HG02981 (cell line): ENCODE measurements around the gene THOC5.

ENCODE experiments used
- ATAC-seq: cut with Tn5 transposase; IDR thresholded peaks from one replicate; pipeline ENCODE4 v1.9.1; 2021; ENCODE audit warnings: mild to moderate bottlenecking, moderate library complexity; ENCODE audit not compliant: unreplicated experiment

Gene THOC5

GRCh38 chr22:29478326-29479276 lies 75.0 kb downstream of the THOC5 start:
- ATAC-seq: no peak

GRCh38 chr22:29477723-29478318 lies 75.7 kb downstream of the THOC5 start:
- no peak for ATAC-seq

GRCh38 chr22:29476116-29476515 lies 77.4 kb downstream of the THOC5 start:
- no peak for ATAC-seq

- ATAC-seq: no peak
These were observed 78.0 kb downstream of the THOC5 start for GRCh38 chr22:29475550-29475949.

GRCh38 chr22:29473001-29473400 lies 80.6 kb downstream of the THOC5 start:
- no peak for ATAC-seq

- ATAC-seq: no peak
These were observed 83.2 kb downstream of the THOC5 start for GRCh38 chr22:29470159-29470855.

GRCh38 chr22:29469755-29470154 lies 83.8 kb downstream of the THOC5 start:
- ATAC-seq: no peak

GRCh38 chr22:29464581-29464980 lies 89.0 kb downstream of the THOC5 start:
- ATAC-seq: no peak

DNA sequence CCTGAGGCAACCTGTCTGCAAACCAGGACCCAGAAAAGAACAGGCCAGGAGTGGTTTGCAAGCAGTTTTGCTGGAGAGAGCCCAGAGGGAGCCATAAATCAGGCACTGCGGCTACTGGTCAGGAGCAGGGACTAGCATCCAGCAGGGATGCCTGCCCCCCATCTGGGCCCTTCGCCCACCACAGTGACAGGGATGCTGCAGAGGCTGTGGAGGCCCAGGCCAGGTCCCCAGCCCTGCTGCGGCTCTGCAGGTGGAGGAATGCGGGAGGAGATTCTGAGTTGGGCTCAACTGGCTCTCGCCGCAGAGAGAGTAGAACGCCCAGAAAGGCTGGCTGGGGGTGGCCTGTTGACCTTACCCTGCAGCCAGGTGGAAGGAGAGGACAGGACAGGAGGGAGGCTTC lies 89.9 kb downstream of the THOC5 start:
- no peak for ATAC-seq

GRCh38 chr22:29461263-29461662 lies 92.3 kb downstream of the THOC5 start:
- ATAC-seq: no peak

GRCh38 chr22:29459773-29460172 lies 93.8 kb downstream of the THOC5 start:
- ATAC-seq: no peak

DNA sequence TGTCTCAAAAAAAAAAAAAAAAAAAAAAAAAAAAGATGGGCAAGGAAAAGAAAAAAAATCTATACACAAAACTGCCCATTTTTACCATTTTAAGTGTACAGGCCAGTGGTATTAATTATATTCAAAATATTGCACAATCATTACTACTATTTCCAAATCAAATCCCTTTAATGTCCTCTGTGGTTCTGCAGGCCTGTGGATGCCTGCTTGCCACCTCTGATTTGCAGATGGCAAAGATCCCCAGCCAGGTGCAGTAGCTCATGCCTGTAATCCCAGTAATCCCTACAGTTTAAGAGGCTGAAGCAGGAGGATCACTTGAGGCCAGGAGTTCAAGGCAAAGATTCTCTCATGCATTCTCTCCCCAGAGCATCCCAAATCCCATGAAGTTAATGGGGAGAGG lies 95.0 kb downstream of the THOC5 start:
- ATAC-seq: no peak

DNA sequence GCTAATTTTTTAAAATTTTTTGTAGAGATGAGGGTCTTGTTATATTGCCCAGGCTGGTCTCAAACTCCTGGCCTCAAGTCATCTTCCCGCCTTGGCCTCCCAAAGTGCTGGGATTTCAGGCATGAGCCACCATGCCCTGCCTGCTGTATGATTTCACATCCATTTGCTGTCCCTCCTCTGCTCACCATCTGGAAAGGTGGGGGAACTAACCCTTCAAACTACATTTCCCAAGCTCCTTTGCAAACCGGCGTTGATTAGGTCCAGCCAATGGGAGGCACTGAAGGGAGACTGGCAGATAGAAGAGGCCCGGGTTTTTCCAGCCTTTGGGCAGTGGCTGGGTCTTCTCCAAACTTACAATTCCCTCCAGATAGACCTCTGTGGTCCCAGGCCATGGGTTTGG lies 95.8 kb downstream of the THOC5 start:
- no peak for ATAC-seq

DNA sequence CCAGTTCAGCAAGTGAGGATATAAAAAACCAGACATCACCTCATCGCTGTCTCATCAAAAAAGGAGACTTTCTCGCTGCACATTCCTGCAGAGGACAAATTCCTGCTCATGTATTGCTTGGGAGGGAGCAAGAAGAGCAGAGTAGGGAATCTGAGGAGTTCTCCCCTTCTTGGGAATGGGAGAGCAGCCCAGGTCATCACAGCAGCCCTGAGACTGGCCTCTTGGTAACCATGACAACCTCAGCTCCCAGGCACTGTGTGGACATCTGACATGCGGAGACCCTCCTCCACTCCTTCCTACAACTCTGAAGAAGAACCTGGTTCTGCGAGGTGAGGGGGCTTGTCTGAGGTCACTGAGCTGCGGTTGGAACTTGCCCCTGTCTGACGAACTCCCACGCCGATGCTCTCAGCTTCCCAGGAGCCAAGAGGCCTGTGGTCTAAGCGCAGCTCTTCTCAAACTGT lies 97.3 kb downstream of the THOC5 start:
- no peak for ATAC-seq
